ENCODE data around the gene GRID1. TPM values are rescaled to one million over a fixed set of nuclear protein-coding genes. Genes with fewer than 3 reads are reported as not detected.

GRID1 gene
- total RNA-seq, 1 donor from 2014 or later, result under 0.01 TPM

DNA sequence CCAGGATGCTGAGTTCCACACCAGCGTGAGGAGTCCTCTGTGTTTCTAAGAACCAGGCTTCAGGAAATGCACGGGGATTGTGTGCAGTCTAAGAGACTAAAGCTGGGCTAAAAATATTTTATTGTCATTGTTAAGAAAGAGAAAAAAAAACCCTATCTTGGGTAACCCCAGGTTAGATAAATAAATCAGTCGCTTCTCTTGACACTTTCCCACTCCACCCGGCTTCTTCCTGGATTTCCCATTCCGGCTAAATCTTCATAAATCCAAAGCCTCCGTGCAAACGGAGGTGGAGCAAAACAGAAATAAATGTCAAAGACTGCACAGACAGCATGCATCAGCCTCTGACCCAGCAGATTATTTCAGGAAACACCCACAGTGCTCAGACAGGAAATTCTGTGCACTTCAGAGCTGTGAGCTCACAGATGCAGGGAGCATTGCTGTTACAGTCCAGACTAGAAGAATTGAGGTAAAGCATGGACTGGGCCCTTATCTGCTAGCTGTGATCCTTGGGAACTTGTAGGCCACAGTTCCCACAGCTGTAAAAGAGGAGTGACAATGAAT, 44.8 kb upstream of the GRID1 start:
- TF ChIP-seq, protein P1, sequence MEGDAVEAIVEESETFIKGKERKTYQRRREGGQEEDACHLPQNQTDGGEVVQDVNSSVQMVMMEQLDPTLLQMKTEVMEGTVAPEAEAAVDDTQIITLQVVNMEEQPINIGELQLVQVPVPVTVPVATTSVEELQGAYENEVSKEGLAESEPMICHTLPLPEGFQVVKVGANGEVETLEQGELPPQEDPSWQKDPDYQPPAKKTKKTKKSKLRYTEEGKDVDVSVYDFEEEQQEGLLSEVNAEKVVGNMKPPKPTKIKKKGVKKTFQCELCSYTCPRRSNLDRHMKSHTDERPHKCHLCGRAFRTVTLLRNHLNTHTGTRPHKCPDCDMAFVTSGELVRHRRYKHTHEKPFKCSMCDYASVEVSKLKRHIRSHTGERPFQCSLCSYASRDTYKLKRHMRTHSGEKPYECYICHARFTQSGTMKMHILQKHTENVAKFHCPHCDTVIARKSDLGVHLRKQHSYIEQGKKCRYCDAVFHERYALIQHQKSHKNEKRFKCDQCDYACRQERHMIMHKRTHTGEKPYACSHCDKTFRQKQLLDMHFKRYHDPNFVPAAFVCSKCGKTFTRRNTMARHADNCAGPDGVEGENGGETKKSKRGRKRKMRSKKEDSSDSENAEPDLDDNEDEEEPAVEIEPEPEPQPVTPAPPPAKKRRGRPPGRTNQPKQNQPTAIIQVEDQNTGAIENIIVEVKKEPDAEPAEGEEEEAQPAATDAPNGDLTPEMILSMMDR (IDR thresholded peaks at IDR 0.05; ENCODE audit: insufficient read depth, low read length, severe bottlenecking), result no peak
- no peak overlapping the region for H3K4me3 ChIP-seq (ENCODE audit: low read depth, low read length)
- FAIRE-seq (no peak), DNase-seq (ENCODE audit: low read depth) (no peak)
- H3K36me3 ChIP-seq (ENCODE audit: control insufficient read depth, insufficient read depth, low read length), result no peaks in the 10 kb centered on the region
- H3K27me3 ChIP-seq (ENCODE audit: control insufficient read depth, insufficient read depth, low read length), result no peaks in the 10 kb centered on the region

- no peaks in the 10 kb centered on the region for H3K36me3 ChIP-seq (ENCODE audit: control insufficient read depth, insufficient read depth, low read length)
- TF ChIP-seq, protein P1 (IDR thresholded peaks at IDR 0.05; ENCODE audit: insufficient read depth, low read length, severe bottlenecking), result no peak
- peak; percentile 44 for DNase-seq (ENCODE audit: low read depth)
- H3K27me3 ChIP-seq (ENCODE audit: control insufficient read depth, insufficient read depth, low read length), result no peaks in the 10 kb centered on the region
- FAIRE-seq, result peak; percentile 86
- no peak overlapping the region for H3K4me3 ChIP-seq (ENCODE audit: low read depth, low read length)
These were observed 44.0 kb upstream of the GRID1 start for GRCh38 chr10:86410542-86411124.

DNA sequence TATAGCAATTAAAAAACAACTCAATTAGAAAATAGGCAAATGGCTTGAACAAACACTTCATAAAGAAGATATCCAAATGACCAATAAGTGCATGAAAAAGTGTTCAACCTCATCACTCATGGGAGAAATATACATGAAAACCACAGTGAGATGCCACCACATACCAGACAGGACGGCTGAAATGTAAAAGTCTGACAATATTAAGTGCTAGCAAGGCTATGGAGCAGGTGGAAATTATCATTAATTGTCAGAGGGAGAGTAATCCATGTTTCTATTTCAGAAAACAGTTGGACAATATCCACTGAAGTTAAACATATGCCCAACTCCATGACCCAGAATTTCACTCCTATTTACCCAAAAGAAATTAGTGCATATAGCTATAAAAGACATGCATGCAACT, 42.6 kb upstream of the GRID1 start:
- H3K27me3 ChIP-seq (ENCODE audit: control insufficient read depth, insufficient read depth, low read length), result no peaks in the 10 kb centered on the region
- no peak for DNase-seq (ENCODE audit: low read depth)
- H3K36me3 ChIP-seq (ENCODE audit: control insufficient read depth, insufficient read depth, low read length), result no peaks in the 10 kb centered on the region
- TF ChIP-seq, protein P1 (IDR thresholded peaks at IDR 0.05; ENCODE audit: insufficient read depth, low read length, severe bottlenecking), result no peak
- FAIRE-seq, result no peak
- H3K4me3 ChIP-seq (ENCODE audit: low read depth, low read length), result no peak overlapping the region

DNA sequence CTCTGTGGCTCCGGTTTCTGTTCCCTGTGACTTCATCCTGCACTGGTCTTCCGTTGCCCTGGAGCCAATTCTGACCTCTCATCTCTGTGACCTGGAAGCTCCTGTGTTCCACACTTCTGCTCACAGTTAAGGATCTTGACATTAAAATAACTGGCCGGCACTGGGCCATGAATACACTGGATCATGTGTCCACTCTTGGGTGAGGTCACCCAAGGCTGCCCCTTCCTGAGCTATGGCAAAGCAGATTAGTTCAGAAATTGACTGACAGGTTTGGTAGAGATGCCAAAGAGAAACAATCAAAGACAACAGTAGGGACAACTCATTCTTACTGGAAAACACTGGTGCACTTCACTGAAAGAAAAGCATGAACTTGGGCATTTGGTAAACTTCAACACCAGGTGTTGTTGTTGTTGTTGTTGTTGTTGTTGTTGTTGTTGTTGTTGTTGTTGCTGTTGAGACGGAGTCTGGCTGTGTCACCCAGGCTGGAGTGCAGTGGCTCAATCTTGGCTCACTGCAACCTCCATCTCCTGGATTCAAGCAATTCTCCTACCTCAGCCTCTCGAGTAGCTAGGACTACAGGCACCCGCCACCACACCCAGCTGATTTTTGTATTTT, 36.7 kb upstream of the GRID1 start:
- no peaks in the 10 kb centered on the region for H3K27me3 ChIP-seq (ENCODE audit: control insufficient read depth, insufficient read depth, low read length)
- FAIRE-seq (no peak), DNase-seq (ENCODE audit: low read depth) (no peak)
- TF ChIP-seq, protein P1 (IDR thresholded peaks at IDR 0.05; ENCODE audit: insufficient read depth, low read length, severe bottlenecking), result no peak
- H3K4me3 ChIP-seq (ENCODE audit: low read depth, low read length), result no peak overlapping the region
- H3K36me3 ChIP-seq (ENCODE audit: control insufficient read depth, insufficient read depth, low read length), result no peaks in the 10 kb centered on the region

DNA sequence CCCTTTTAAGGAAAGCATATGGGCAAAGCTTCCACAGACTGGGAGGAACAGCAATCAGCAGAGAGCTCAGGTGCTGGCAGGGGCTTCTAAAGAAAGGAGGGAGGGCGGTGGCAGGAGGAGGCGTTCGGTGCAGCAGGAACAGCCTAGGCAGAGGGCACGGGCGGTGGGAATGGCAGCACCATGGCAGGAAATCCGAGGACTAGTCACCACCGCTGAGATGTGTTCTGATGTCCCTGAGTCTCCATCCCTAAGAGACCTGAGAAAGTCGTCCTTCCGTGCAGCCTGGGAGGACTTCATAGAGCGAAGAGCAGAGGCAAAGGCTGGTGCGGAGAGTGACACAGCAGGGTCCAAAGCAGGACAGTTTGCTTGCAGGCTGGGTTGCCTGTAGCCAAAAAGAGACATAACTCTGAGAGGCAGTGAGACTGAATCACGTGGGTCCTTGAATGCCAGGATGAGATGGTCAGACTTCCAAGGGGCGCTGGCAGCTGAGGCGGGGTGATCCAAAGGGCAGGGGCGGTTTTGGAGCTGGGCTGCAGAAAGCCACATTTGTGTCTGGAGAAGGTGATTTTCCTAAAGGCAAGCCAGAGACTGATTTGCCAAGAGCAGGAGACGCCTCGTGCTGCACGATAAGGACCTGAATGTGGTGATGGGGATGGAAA, 35.8 kb upstream of the GRID1 start:
- FAIRE-seq (no peak), DNase-seq (ENCODE audit: low read depth) (no peak)
- TF ChIP-seq, protein P1 (IDR thresholded peaks at IDR 0.05; ENCODE audit: insufficient read depth, low read length, severe bottlenecking), result no peak
- no peaks in the 10 kb centered on the region for H3K36me3 ChIP-seq (ENCODE audit: control insufficient read depth, insufficient read depth, low read length)
- no peak overlapping the region for H3K4me3 ChIP-seq (ENCODE audit: low read depth, low read length)
- no peaks in the 10 kb centered on the region for H3K27me3 ChIP-seq (ENCODE audit: control insufficient read depth, insufficient read depth, low read length)

All from bronchial epithelial cell (primary cell).